Lung (tissue), 12 donors: ENCODE data around the gene ECHS1. TPM values are rescaled to one million over a fixed set of nuclear protein-coding genes. Genes with fewer than 3 reads are reported as not detected.

Experiments
- ATAC-seq: fragments of 200-7000 bp; cut with Tn5 transposase; one replicate; pipeline ENCODE4 v1.9.1; 2020; ENCODE audit warnings: moderate number of reproducible peaks; ENCODE audit not compliant: insufficient read depth, low FRiP score
- DNase-seq, 3 donors: peaks; one replicate each; pipeline ENCODE4 v3.0.0-alpha.2; 2013 to 2017
- H3K27ac ChIP-seq, 2 donors: one replicate each; pipeline ENCODE4 v1.5.1; 2013; ENCODE audit warnings: mild to moderate bottlenecking in 2 of 2, moderate library complexity in 2 of 2, control low read depth in 1 of 2, inconsistent platforms in 1 of 2, low read depth in 1 of 2, low read length in 1 of 2
- H3K27me3 ChIP-seq, 3 donors: one replicate each; pipeline ENCODE4 v1.5.1; 2013; ENCODE audit warnings: low read length in 2 of 3; ENCODE audit not compliant: control insufficient read depth in 3 of 3, insufficient read depth in 3 of 3
- H3K36me3 ChIP-seq, 4 donors: one replicate each; pipeline ENCODE4 v1.5.1; 2013; ENCODE audit warnings: low read length in 4 of 4, mild to moderate bottlenecking in 1 of 4, moderate library complexity in 1 of 4; ENCODE audit not compliant: control insufficient read depth in 4 of 4, insufficient read depth in 4 of 4
- H3K4me1 ChIP-seq, 5 donors: one replicate each; pipeline ENCODE4 v1.5.1; 2013; ENCODE audit warnings: low read length in 5 of 5, mild to moderate bottlenecking in 2 of 5, moderate library complexity in 1 of 5; ENCODE audit not compliant: control insufficient read depth in 5 of 5, insufficient read depth in 5 of 5
- H3K4me3 ChIP-seq: one replicate; pipeline ENCODE4 v1.5.1; 2013; ENCODE audit warnings: mild to moderate bottlenecking, control low read depth, moderate library complexity
- H3K9ac ChIP-seq, 2 donors: one replicate each; pipeline ENCODE4 v1.5.1; 2013; ENCODE audit warnings: low read length in 2 of 2, control low read depth in 1 of 2; ENCODE audit not compliant: insufficient read depth in 1 of 2
- H3K9me3 ChIP-seq, 4 donors: one replicate each; pipeline ENCODE4 v1.5.1; 2013; ENCODE audit warnings: low read length in 3 of 4, mild to moderate bottlenecking in 1 of 4, moderate library complexity in 1 of 4; ENCODE audit not compliant: control insufficient read depth in 4 of 4, insufficient read depth in 3 of 4
- WGBS, 2 donors: extraction: QIAGEN DNeasy Blood & Tissue Kit; methylation state at CpG; one replicate each; pipeline ENCODE4 v1.1.7; 2013; 5-methylcytosine and 5-hydroxymethylcytosine counted together
- polyA plus RNA-seq, 2 donors: library from polyadenylated mRNA; stranded (reverse); fragments of 200-250 nt; gene quantifications; one replicate each; pipeline ENCODE4 v1.2.1, GENCODE V29; 2013
- total RNA-seq, 2 donors: library from RNA; depleted of rRNA in 1 of 2; stranded (reverse); fragments of >200 nt in 1 of 2; gene quantifications; one replicate each; pipeline ENCODE4 v1.2.1, GENCODE V29; 2014 to 2021
- TF ChIP-seq, protein P1 (sequence below): IDR thresholded peaks from 2 replicates; pipeline ENCODE4 v1.5.1; 2012; ENCODE audit warnings: mild to moderate bottlenecking; ENCODE audit errors: control extremely low read depth, extremely low read depth
- donor health status: control.
- donor health status: control.
- donor health status: Bipolar disorder and iron deficiency.
- donor health status: healthy.
- donor health status: DM: yes; HTN: yes; CAD: no.

ECHS1 gene
- total and polyA plus RNA-seq, 4 donors, result 44.5 to 83.9 (median 76.7) TPM

DNA sequence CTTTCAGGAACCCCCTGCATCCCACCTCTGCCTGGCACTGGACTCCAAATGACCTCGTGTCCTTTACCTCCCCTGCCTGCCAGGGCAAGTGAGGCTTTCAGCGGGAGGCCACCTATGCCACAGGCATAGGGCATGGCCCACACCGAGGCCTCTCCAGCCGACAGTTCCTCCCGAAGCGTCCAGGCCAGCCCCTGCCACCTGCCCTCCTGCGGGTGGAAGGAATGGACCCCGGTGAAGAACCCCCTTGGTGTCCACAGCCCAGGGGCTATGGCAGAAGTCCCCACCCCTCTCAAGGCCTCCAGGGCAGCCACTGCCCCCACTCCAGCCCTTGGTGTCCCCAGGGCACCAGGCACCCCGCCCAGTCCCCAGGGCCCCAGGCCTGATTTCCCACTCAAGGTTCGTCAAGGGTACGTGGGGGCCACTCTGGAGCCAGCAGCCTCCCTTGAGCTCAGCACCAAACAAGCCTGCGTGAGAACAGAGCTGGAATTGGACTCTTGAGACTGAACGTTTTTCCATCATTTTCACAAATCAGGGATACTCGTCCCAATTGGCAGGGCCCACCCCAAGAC, 18.4 kb downstream of the ECHS1 start:
- TF ChIP-seq, protein P1, sequence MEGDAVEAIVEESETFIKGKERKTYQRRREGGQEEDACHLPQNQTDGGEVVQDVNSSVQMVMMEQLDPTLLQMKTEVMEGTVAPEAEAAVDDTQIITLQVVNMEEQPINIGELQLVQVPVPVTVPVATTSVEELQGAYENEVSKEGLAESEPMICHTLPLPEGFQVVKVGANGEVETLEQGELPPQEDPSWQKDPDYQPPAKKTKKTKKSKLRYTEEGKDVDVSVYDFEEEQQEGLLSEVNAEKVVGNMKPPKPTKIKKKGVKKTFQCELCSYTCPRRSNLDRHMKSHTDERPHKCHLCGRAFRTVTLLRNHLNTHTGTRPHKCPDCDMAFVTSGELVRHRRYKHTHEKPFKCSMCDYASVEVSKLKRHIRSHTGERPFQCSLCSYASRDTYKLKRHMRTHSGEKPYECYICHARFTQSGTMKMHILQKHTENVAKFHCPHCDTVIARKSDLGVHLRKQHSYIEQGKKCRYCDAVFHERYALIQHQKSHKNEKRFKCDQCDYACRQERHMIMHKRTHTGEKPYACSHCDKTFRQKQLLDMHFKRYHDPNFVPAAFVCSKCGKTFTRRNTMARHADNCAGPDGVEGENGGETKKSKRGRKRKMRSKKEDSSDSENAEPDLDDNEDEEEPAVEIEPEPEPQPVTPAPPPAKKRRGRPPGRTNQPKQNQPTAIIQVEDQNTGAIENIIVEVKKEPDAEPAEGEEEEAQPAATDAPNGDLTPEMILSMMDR, result no peak
- Histone ChIP-seq H3K9ac (no peak overlapping the region), H3K9me3 (no peaks in the 10 kb centered on the region), H3K4me3 (no peak overlapping the region), H3K4me1 (peaks cover 0 to 10% (median 0%) of the 10 kb centered on the region in 5 donors), H3K36me3 (peaks cover 0 to 6% (median 0%) of the 10 kb centered on the region in 4 donors), H3K27ac (no peak overlapping the region), H3K27me3 (no peaks in the 10 kb centered on the region)
- 96% methylated on average over 14 of the region's 14 CpGs for WGBS, 2 donors
- no peak for ATAC-seq
- DNase-seq, result no peak

DNA sequence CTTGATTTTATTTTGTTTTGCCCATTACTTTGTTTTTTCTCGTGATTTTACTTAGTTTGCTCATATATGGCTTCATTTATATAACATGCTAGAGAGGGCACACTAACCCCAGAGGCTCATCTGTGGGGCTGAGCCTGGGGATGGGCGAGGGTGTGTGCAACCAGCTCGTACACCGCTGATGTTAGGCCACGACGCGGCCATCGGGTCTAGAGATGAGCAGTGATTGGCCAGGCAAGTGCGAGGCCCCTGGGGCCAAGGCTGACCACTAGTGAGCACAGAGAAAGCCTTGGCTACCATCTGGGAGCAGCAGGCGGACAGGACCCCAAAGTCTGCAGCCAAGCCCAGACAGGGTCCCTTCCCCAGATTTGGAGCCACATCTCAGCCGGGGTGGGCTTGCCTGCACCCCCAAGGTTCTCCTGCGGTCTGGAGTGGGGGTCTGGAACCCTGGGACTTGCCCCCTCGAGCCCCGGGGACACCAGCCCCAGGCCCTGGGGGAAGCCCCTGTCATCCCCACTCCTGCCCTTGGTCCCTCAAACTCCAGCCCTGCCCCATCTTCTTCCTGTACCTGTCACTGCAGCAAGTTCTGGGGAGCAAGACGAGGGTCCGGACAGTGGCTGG, 19.1 kb downstream of the ECHS1 start:
- Histone ChIP-seq H3K9me3 (no peaks in the 10 kb centered on the region), H3K27me3 (no peaks in the 10 kb centered on the region), H3K9ac (no peak overlapping the region), H3K4me3 (no peak overlapping the region), H3K27ac (no peak overlapping the region), H3K36me3 (peaks cover 0 to 6% (median 0%) of the 10 kb centered on the region in 4 donors), H3K4me1 (peaks cover 0 to 10% (median 0%) of the 10 kb centered on the region in 5 donors)
- WGBS, 2 donors, result 86 to 92% methylated on average over 15 to 16 of the region's 16 CpGs
- ATAC-seq (no peak), DNase-seq (no peak)
- TF ChIP-seq, protein P1, result no peak

DNA sequence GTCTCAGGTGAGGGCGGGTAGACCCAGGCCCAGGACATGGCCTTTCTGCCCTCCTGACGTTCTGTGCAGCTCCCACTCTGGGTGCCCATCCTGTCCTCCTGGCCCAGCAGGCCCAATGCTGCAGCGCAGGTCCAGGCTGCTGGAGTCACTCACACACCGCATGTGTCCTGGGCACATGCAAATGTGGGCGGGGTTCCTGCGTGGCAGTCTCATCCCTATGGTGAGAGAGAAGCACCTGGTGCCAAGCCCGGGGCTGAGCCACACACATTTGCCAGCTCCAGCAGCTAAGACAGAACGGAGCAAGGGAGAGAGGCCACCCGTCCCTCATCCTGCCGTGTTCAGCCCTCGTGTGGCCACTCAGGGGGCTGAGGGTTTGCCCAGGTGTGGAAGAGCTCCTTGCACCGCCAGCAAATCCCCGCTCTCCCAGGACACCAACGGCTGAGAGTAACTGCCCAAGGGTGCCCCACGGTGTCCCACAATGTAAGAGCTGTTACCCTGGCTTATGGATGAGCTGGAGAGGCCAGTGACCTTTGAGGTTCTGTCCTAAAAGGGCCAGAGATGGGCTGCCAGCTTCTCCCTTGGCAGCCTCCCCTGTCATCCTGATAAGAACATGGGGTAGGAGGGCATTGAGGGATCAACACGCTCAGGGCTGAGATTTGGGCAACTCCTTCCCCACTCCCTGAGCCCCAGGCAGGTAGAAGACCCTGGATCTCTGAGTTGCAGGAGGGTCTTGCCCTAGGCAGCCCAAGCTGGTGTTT, 19.8 kb downstream of the ECHS1 start:
- Histone ChIP-seq H3K9ac (no peak overlapping the region), H3K4me1 (peaks cover 0 to 10% (median 0%) of the 10 kb centered on the region in 5 donors), H3K27ac (no peak overlapping the region), H3K27me3 (no peaks in the 10 kb centered on the region), H3K4me3 (no peak overlapping the region), H3K36me3 (peaks cover 0 to 6% (median 0%) of the 10 kb centered on the region in 4 donors), H3K9me3 (no peaks in the 10 kb centered on the region)
- 80 to 84% methylated on average over 16 of the region's 16 CpGs for WGBS, 2 donors
- TF ChIP-seq, protein P1, result no peak
- no peak for ATAC-seq
- no peak for DNase-seq
